ENCODE data around the gene GRB10. TPM values are rescaled to one million over a fixed set of nuclear protein-coding genes. Genes with fewer than 3 reads are reported as not detected.

Gene GRB10
- total and polyA plus RNA-seq, 2 donors (not counting 3 experiments of a cell fraction or from before 2014, with no cell fraction given), result 43.7 to 240 TPM

GRCh38 chr7:50647286-50647980 lies 135.3 kb downstream of the GRB10 start:
- BruUV-seq (replicated peaks), result no TSS peak
- FAIRE-seq, result no peak

More at GRCh38 chr7:50647286-50647980, 135.3 kb downstream of the GRB10 start:
- no peak overlapping the region for H2AFZ ChIP-seq (ENCODE audit: low read depth, low read length)
- no peak overlapping the region for H3K9ac ChIP-seq (replicated peaks; ENCODE audit: extremely low read depth, insufficient read depth, low read length)
- peaks cover 0 to 16% of the 10 kb centered on the region in 2 experiments for H3K36me3 ChIP-seq (ENCODE audit: control insufficient read depth in 2 of 2, extremely low read depth in 1 of 2, insufficient read depth in 2 of 2, low read length in 2 of 2)
- H3K27me3 ChIP-seq (ENCODE audit: control insufficient read depth in 2 of 2, insufficient read depth in 2 of 2, low read length in 2 of 2), result no peaks in the 10 kb centered on the region
- dilution Hi-C loops (cut with MboI; ENCODE audit: extremely low pct_ligation_motif_present, low sequenced_read_pairs), result no loop called here
- H3K4me3 ChIP-seq (replicated peaks in 1 of 3; ENCODE audit: insufficient read depth in 1 of 3, low read depth in 1 of 3, low read length in 3 of 3), result no peak overlapping the region
- no peak for DNase-seq (ENCODE audit: low read depth, low spot score)
- no peak overlapping the region for H3K4me2 ChIP-seq (ENCODE audit: insufficient read depth, low read length)
- ChIA-PET CTCF (no interaction called here), POLR2A (no interaction called here)
- peaks cover 66% of the 10 kb centered on the region for H3K79me2 ChIP-seq (ENCODE audit: control insufficient read depth, insufficient read depth, low read length)
- H3K27ac ChIP-seq (ENCODE audit: insufficient read depth, low read depth, low read length), result no peak overlapping the region
- no peaks in the 10 kb centered on the region for H4K20me1 ChIP-seq (replicated peaks; ENCODE audit: control insufficient read depth, extremely low read depth, insufficient read depth, low read length)
- H3K4me1 ChIP-seq (ENCODE audit: control insufficient read depth, extremely low read depth, insufficient read depth, low read length), result no peaks in the 10 kb centered on the region
- intact Hi-C loops (cut with micrococcal nuclease), result no loop called here
- TF ChIP-seq POLR2A (IDR thresholded peaks at IDR 0.05; ENCODE audit: low read depth, low read length) (no peak), CTCF (IDR thresholded peaks at IDR 0.05; ENCODE audit: extremely low read depth in 1 of 2, insufficient read depth in 1 of 2, low read depth in 1 of 2, low read length in 2 of 2) (no peak), MAX (IDR thresholded peaks at IDR 0.05; ENCODE audit: insufficient read depth, insufficient read length) (no peak)
- H3K9me3 ChIP-seq (replicated peaks; ENCODE audit: control insufficient read depth, insufficient read depth, low read length), result no peaks in the 10 kb centered on the region
- H3K9me1 ChIP-seq (replicated peaks; ENCODE audit: control insufficient read depth, extremely low read depth, insufficient read depth, low read length), result no peaks in the 10 kb centered on the region

Data from endothelial cell of umbilical vein (primary cell).